Fibroblast of skin of abdomen (primary cell): ENCODE measurements around the gene ARL11.

ENCODE experiments used
- DNase-seq: peaks from one replicate; pipeline ENCODE4 v3.0.0-alpha.2; 2013

ARL11 gene

GRCh38 chr13:49615836-49616675 is 12.3 kb upstream of the ARL11 start:
- DNase-seq: peak; percentile 13

DNA sequence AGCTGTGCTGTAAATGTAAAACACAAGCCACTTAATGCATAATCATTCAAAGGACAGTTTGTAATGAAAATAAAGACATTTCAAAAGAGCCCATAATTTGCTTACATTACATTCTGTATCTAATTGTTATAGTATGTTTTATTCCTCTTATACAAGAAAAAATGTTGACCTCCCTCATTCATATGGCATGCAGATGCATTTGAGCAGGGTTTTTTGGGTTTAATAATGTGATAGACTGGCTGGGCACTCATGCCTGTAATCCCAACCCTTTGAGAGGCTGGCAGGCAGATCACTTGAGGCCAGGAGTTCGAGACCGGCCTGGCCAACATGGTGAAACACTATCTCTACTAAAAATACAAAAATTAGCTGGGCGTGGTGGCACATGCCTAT is 11.6 kb upstream of the ARL11 start:
- DNase-seq: peak; percentile 40

- DNase-seq: no peak
Observed at GRCh38 chr13:49620170-49620621, 8.1 kb upstream of the ARL11 start.

DNA sequence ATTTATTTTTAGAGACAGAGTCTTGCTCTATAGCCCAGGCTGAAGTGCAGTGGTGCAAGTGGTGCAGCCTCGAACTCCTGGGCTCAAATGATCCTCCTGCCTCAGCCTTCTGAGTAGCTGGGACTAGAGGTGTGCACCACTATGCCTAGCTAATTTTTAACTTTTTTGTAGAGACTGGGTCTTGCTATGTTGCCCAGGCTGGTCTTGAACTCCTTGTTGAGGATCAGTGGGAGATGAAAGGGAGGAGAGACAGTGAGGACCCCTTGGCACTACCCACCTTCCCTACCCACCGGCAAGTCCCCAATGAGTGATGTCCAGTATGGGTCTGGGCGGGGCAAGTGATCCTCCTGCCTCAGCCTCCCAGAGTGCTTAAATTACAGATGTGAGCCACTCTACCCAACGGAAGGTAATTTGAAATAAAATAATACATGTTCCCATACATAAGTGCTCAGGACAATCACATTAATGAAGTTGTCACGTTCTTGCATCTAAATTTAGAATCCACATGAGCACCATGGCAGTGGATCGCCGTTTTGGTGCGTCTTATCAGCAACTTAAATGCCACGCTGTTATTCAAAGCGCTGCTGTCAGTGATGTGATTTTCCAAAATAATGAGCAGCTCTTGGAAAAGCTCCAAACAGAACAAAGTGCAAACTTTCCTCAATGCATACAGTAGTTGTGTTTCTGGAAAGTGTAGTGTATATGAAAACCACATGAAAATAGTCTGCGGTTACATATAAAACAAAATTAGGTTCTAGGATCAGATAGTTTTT is 5.9 kb upstream of the ARL11 start:
- no peak for DNase-seq

GRCh38 chr13:49624229-49624628 is 4.1 kb upstream of the ARL11 start:
- no peak for DNase-seq

DNA sequence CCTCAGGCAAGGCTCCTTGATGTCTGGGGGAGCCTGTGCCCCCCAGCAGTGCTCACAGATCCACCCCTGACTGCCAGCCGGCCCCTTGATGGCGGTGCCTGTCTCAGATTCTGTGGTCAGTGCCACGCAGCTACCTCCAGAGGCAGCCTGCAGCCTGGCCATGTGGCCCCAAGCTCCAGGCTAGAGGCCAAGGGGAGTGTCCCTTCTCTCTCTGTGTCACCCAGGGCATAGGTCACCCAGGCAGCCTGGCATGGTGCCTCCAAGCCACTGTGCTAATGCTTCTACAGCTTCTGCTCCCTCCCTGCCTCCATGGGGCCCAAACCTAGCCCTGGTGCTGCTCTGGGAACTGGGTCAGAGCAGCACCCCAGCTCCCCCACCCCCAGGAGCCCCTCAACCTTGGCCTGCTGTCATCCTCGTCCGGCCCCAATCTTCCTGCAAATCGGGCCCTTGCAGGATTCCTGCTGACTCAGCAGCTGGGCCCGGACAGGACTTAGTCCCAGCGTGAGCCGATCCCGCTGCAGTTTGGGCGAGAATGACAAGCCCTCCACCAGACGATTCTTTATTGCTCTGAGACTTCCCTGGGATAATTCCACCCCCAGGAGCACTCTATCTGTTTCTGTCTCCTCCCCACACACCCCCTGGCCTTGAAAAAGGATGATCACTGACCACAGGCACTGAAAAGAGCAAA is 2.8 kb upstream of the ARL11 start:
- no peak for DNase-seq

GRCh38 chr13:49629196-49629938 is 1.1 kb downstream of the ARL11 start:
- DNase-seq: no peak

- DNase-seq: no peak
Observed at GRCh38 chr13:49629947-49630346, 1.6 kb downstream of the ARL11 start.

GRCh38 chr13:49630580-49630979 is 2.3 kb downstream of the ARL11 start:
- DNase-seq: no peak

DNA sequence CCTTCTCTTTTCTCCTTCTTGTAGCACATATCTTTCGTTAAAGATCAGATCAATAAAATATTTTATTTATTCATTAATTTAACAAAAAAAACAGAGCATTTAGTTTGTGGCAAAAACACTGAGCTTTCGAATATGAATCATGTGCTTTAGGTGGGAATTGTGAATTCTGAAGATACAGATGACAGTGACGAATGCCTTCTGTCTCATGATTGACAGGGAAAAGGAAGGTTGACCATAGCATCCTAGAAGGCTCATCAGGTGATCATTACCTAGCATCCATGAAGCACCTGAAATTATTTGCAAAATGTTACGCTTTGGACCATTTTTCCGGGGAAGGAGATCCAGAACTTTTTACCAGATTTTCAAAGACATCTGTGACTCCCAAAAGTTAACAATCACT is 3.8 kb downstream of the ARL11 start:
- DNase-seq: no peak

DNA sequence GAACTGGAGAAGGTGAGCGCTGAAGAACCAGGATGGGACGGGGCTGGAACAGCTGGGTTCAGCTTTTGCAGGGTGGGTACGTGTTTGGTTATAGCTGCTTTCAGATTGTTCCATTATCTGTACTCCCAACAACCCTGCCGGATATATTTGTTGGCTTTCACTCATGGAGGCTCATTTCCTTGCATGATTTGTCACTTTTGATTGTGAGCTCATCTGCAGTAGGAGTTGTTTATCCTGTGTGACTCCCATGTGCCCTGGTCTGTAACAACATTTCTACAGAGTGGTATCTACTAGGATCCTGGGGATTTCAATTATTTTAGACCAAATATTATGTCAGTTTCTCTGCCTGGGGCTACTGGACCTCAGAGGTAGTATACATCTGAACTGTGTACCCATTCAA is 5.4 kb downstream of the ARL11 start:
- DNase-seq: no peak

DNA sequence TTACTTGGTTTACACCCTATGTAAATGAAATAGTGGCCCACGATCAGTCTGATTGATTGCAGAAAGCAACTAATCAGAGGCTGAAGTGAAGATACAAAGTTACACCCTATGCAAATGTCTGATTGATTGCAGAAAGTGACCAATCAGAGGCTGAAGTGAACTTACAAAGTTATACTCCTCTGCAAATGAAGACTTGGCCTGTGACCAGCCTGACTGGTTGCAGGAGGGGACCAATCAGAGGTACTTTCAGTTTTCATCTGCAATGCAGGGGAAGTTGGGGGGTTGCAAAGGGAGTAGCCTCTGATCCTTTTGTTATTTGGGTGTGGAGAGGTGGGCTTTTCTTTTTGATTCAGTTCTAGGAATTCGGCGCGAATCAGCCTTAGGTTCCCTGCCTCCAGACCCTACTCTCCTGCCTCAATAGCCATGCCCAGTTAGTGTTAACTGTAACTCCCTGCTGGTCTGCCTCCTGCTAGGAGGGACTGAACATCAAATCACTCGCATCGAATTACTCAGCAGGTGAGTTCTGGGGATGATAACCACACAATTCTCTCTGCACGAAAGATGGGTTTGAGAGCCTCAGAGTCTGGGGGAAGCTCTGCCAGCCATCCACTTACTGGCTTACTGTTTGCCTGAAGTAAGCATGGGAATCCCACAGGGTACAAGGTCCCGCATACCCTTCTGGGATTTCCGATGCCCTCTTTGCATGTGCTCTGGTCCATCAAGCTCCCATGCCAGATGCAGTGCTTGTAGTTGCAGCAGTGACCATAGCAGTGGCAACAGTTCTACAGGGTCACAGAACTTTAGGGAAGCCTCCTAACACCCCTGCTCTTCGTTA is 7.5 kb downstream of the ARL11 start:
- DNase-seq: peak; percentile 67

- no peak for DNase-seq
Observed at GRCh38 chr13:49636705-49637104, 8.4 kb downstream of the ARL11 start.

DNA sequence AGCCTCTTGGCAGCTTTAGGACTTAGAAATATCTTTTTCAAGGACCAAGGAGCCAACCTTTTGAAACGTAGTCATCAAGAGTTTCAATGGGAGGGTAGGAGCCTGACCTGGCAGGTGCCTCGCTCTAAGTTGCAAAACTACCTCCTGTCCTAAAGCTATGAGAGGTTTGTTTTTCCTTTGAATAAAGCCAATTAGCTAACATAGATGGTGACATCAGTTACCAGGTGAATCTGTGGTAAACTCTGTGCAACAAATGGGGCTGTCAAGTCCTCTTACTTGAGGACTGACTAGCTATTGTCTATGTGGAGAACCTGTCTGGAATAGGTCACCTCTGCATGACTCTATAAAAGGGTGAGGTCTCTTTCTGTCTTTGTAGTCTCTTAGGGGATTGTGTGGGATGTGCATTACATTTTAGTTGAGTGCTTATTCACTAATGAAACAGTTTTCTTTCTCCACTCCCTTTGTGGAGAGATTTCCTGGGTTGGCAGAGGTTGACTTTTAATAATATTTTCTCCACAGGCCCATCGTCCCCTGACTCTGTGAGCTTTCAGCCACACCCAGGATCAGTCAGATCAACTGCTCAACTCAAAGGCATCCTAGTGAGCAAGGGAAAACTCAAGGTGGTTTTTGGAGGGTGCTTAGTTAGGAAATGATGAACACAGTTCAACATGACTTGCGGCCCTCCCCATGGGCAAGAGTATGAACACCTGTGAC is 9.9 kb downstream of the ARL11 start:
- DNase-seq: no peak

DNA sequence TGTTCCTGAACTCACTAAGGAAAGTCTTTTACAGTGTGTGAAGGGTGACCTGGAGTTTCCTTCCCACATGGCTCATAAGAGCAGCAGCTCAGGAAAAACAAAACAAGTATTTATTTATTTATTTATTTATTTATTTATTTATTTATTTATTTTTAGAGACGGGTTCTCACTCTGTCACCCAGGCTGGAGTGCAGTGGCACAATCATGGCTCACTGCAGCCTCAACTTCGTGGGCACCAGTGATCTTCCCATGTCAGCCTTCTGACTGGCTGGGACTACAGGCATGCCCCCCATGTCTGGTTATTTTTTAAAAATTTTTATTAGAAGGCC is 10.4 kb downstream of the ARL11 start:
- no peak for DNase-seq

DNA sequence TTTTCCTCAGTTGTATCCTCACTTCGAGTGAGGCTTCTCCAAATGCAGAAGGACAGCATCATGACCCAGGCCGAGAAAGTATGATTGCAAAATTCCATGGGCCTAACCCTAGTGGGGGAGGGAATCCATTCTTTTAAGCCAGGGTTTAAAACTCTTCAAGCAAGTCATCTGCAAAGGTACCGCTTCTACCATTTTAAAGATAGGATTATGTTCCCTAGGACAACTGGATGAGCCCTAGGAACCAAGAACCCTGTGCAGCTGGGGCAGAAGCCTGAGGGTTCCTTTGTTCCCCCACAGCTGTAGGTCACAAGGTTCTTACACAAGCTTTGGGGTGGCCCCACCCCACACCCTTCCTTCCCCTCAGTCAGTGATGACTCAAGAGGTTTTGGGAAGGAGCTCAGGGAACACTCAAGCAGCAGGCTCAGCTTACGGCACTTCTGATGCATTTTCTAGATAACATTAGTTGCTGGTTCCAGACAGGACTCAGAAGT is 13.5 kb downstream of the ARL11 start:
- peak; percentile 56 for DNase-seq

DNA sequence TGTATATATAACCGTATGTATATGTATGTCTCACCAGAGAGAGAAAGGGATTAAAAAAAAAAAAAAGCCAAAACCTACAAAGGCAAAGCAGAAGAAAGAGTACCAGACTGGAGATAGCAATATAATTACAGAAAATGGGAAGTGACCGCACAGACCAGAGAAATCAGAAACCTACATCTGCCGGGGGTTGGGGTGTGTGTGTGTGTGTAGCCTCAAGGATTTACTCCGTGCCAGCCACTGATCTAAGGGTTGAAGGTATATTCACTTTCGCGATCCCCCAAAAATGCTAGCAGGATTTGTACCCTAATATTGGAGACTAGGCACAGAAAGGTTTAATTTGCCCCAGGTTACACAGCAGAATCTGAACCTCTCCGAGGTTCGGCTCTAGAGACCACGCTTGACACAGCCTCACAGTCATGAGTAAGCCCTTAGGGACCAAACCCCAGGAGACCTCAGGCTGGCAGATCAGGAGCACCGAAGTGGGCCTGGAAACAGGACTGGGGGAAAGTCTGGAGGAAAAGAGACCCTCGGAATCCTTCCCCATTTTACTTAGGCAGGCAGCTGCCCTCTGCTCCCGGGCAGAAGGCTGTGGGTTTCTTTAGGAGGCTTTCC is 14.8 kb downstream of the ARL11 start:
- DNase-seq: no peak

DNA sequence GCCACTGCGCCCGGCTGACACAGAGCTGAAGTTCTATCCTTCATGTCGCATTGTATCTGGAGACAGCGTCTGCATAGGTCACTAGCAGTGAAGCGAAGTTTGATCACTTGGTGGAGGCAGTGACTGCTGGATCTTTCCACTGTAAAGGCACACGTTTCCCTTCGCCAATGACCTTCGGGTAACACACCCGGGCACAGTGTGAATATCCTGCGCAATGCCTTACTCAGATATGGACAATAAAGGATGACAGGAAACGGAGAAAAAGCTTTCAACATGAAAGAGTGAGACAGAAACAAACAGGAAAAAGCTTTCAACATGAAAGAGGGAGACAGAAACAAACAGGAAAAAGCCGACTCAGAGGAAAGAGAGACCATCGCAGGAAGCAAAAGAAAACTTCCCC is 17.1 kb downstream of the ARL11 start:
- DNase-seq: no peak

DNA sequence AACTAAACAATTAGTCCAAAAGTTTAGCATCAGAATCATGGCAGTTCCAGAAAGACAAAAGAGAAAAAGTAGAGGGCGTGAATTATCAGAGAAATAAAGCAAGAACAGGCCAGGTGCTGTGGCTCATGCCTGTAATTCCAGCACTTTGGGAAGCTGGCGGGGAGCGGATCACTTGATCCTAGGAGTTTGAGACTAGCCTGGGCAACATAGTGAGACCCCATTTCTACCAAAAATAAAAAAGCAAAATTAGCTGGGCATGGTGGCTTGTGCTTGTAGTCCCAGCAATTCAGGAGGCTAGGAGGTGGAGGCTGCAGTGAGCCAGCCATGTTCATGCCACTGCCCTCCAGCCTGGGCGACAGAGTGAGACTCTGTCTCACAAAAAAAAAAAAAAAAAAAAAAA is 18.4 kb downstream of the ARL11 start:
- no peak for DNase-seq

DNA sequence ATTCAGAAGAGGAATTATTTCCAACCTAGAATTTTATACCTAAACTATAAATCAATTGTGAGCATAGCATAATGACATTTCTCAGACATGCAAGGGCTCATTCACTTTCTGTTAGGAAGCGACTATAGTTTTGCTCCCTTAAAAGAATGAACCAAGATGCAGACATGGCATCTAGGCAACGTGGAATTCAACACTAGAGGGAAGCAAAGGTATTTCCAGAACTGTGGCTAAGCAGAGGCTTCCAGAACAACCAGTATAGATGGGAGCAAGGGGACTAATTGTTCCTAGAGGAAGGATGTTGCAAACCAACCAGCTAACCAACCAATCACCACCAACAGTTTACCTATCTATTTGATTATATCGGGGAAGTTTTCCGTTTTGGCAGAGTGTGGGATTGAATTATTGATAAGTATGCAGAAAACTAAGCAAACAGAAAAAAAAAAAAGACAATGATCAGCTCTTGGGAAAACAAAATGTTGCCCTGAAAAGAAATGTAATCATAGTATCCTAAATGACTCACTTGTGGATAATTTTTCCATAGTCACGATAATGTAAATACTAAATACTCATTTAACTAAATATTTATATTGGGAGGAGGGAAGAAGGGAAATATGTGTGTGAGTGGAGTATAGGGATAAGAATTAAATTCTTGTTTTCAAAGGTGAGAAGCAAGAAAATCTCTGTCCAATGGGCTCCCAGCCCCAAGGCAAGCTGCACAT is 21.1 kb downstream of the ARL11 start:
- peak; percentile 40 for DNase-seq
